ENCODE results near the gene ACVRL1.

DNA sequence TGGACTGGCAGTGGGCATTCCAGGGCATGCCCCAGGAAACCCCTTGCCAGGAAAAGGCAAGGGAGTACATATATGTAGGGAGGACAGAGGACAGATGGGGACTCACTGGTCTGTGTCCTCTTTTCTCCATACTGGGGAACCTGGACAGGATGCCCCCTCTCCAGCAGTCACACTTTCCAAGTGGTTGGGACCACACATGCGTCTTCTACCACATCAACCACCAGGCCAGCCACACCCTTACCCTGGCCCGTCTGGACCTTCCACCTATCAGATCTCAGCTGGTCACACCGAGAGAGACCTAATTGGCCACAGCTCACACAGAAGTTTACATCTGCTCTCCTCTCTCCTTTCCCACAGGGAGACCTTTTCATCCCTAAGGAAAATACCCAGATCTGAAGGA, 11.1 kb upstream of the ACVRL1 start:
- TF ChIP-seq ISL1 (CRISPR knock-in tag; IDR thresholded peaks at IDR 0.05) (no peak), BACH2 (CRISPR knock-in tag; IDR thresholded peaks at IDR 0.05; ENCODE audit: borderline replicate concordance) (no peak), ESRRG (CRISPR knock-in tag; IDR thresholded peaks at IDR 0.05) (no peak), RARB (CRISPR knock-in tag; IDR thresholded peaks at IDR 0.05) (no peak), ZFP3 (CRISPR knock-in tag; IDR thresholded peaks at IDR 0.05) (no peak)
